ENCODE data around the gene BCAS1.

- TF ChIP-seq CTCF (conservative IDR thresholded peaks at IDR 0.05 in 1 of 2, IDR thresholded peaks at IDR 0.05 in 1 of 2; ENCODE audit: extremely low read depth in 1 of 2, insufficient read depth in 1 of 2, low read depth in 1 of 2, low read length in 2 of 2) (no peak), EZH2 (IDR thresholded peaks at IDR 0.05; ENCODE audit: borderline replicate concordance, low read length) (no peak)
These were observed 124.3 kb downstream of the BCAS1 start for GRCh38 chr20:53946106-53946505.
